Stimulated activated CD4-positive, alpha-beta T cell treated with anti-CD3 and anti-CD28 coated beads, Interleukin-2, amount 100 ng/mL, for 48 hours (primary cell): ENCODE measurements around the gene G3BP2.
"Not testable (repeated sequence)": the region's sequence is repeated elsewhere in the genome, so short reads cannot be mapped to it uniquely, and the experiment has no call there.

Source experiments
- DNase-seq, 2 donors: peaks; one replicate each; pipeline ENCODE4 v3.0.0-alpha.2; 2020

G3BP2 gene

GRCh38 chr4:75673027-75673958, at the start of gene G3BP2:
TSS of gene G3BP2 (minus strand) at chr4:75673411. CDS start at chr4:75662025, 11,386 bp downstream.
- peak; percentile 90 to 93 for DNase-seq

- no peak for DNase-seq
Observed at GRCh38 chr4:75722417-75722816, 49.2 kb upstream of the G3BP2 start.

DNA sequence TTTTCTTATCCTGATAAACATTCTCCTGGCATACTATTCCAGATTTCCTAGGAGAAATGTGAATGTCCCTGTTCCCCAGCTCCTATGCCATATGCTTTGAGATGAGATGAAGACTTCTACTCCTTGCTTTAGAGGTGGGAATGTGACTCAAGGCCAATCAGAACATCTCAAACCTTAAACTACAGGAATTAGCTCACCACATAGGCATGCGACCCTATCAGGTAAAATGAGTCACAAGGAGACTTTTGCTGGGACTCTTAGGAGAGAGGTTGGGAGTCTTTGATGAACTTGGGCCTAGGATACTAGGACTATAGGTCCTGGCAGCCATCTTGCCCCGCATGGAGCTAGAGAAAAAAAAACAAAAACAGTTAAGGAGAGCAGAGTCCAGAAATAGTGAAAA, 45.3 kb upstream of the G3BP2 start:
- no peak for DNase-seq

GRCh38 chr4:75717408-75717807, 44.2 kb upstream of the G3BP2 start:
- DNase-seq = no peak

- DNase-seq = not testable (repeated sequence)
Observed at GRCh38 chr4:75716054-75716453, 42.8 kb upstream of the G3BP2 start.

GRCh38 chr4:75715105-75715799, 42.0 kb upstream of the G3BP2 start:
- DNase-seq = no peak

GRCh38 chr4:75714704-75715103, 41.5 kb upstream of the G3BP2 start:
- no peak for DNase-seq

DNA sequence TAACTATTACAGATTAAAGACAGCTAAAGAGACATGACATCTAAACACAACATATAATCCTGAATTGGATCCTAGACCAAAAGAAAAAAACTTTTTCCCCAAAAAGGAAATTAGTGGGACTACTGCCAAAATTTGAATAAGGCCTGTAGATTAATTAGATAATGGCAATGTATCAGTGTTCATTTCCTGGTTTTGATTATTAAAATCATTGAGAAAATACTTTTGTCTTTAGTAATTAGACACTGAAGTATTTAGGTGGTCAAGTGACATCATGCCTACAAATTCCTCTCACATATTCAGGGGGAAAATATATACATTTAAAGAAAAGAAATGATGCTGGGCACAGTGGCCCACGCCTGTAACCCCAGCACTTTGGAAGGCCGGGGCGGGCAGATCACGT, 40.8 kb upstream of the G3BP2 start:
- DNase-seq = no peak

GRCh38 chr4:75710246-75710645, 37.0 kb upstream of the G3BP2 start:
- DNase-seq = no peak

DNA sequence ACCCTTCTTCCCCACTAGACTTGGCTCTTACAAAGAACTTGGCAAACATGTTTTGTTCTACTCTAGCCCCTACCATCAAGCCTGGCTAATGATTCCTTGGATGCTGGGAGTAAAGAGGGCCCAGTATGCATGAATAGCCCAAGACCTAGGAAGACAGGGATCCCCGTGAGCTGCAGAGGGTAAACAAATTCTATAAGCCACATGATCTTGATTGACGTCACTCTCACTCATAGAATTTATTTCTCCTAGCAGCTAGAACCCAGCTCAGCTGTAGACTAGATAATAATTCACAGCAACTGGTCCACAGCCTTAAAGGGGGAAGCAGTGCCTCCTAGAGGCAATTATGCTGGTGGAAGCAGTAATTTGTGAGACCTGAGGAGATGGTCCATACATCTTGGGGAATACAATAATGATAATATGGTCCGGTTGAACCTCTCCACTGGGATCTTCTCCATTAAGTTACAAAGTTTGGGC, 35.0 kb upstream of the G3BP2 start:
- DNase-seq = no peak

GRCh38 chr4:75705198-75705977, 32.2 kb upstream of the G3BP2 start:
- no peak for DNase-seq

GRCh38 chr4:75702919-75703411, 29.8 kb upstream of the G3BP2 start:
- no peak for DNase-seq

GRCh38 chr4:75699299-75699698, 26.1 kb upstream of the G3BP2 start:
- no peak for DNase-seq

DNA sequence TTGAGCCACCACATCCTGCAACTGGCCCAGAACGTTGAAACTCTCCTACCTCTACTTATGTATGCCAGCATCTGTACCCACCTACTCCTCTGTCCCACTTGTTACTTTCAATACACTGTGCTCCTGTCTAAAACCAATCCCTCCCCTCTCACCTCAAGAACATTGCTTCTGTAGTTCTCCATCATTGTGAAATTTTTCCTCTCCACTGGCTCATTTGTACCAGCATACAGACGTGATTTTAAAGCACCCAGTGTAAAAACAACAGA, 25.7 kb upstream of the G3BP2 start:
- no peak for DNase-seq

DNA sequence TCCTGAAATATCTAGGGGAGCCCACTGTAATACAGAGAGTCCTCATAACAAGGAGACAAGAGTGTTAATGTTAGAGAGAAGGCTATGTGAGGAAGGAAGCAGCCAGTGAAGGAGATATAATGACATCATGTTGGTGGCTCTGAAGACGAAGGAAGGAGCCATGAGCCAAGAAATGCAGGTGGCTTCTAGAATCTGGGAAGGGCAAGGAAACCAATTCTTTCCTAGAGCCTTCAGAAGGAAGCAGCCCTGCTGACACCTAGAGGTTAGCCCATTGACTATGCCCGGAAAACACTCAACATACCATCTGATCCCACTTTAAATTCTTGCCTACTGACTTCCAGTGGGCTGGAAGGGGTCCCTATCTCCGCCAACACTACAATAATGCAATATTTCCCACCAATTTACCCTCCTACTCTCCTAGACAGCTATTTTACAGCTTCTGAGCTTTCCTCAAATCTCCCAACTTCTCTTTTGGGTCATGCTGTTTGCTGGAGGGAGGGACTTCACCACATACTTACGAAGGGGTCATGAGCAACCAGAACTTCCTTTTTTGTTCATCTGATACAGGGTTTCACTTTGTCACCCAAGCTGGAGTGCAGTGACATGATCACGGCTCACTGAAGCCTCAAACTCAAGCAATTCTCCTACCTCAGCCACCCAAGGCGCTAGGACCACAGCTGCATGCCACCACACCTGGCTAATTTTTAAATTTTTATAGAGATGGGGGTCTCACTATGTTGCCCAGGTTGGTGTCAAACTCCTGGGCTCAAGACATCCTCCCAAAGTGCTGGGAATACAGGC, 25.2 kb upstream of the G3BP2 start:
- no peak for DNase-seq

DNA sequence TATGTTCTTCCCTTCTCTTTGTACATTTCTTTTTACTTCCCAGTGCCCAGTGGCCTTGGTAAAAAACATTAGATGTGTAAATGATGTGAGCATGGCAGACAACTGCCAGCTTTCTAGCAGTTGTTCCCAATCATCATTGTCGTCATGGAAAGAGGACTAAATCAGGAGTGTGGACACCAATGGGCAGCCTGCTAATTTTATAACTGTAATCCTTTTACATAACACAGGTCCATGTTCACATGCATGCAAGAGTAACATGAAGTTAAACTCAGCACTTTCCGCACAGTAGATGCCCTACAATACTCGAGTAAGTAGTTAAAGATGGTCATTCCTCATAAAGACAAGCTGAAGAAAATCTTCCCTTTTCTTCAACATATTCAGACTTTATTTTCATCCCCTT, 23.4 kb upstream of the G3BP2 start:
- no peak for DNase-seq

- DNase-seq = no peak
Observed at GRCh38 chr4:75696071-75696470, 22.9 kb upstream of the G3BP2 start.

DNA sequence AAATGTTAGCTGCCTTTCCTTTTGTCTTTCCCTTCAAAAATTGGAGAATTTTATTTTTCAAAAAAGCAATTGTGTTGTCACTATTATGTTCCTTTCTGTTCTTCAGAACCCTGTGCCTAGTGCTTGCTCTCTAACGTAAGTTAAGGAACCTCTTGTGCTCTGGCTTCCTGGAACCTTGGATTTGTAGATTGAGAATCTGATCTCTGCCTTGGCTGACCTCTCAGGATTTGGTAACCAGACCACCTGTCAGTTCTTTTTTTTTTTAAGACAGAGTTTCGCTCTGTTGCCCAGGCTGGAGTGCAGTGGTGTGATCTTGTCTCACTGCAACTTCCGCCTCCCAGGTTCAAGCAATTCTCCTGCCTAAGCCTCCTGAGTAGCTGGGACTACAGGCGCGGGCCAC, 18.9 kb upstream of the G3BP2 start:
- DNase-seq = not testable (repeated sequence)

DNA sequence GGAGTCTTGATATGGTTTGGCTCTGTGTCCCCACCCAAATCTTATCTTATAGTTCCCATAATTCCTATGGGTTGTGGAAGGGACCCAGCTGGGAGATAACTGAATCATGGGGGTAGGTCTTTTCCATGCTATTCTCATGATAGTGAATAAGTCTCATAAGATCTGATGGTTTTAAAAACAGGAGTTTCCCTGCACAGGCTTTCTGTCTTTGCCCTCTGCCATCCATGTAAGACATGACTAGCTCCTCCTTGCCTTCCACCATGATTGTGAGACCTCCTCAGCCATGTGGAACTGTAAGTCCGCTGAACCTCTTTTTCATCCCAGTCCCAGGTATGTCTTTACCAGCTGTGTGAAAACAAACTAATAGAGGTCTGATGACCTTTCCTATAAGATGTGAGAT, 13.9 kb upstream of the G3BP2 start:
- DNase-seq = not testable (repeated sequence)

GRCh38 chr4:75686346-75686745, 13.1 kb upstream of the G3BP2 start:
- no peak for DNase-seq

- DNase-seq = no peak
Observed at GRCh38 chr4:75685546-75686189, 12.5 kb upstream of the G3BP2 start.
